ENCODE measurements around the gene CRPPA.

- no peak for TF ChIP-seq CTCF (IDR thresholded peaks at IDR 0.05)
- no peak for TF ChIP-seq POLR2A (IDR thresholded peaks at IDR 0.05)
Observed at GRCh38 chr7:16447876-16448275, 26.5 kb upstream of the CRPPA start.
